Thoracic aorta (tissue), 2 donors: Measurements from ENCODE around the gene ZNF157. TPM values are rescaled to one million over a fixed set of nuclear protein-coding genes. Genes with fewer than 3 reads are reported as not detected.
"Not testable (repeated sequence)": the region's sequence is repeated elsewhere in the genome, so short reads cannot be mapped to it uniquely, and the experiment has no call there.

Source experiments
- ATAC-seq: fragments of 150-250 bp; one replicate; pipeline ENCODE4 v1.8.0; 2017; ENCODE audit warnings: low read depth; ENCODE audit not compliant: insufficient number of reproducible peaks, low FRiP score
- DNase-seq: peaks from one replicate; pipeline ENCODE4 v3.0.0-alpha.2; 2020; ENCODE audit warnings: low spot score
- H3K27ac ChIP-seq, 2 donors: fragments of 200-600 bp; sonication (generic); 1 replicate in 1 of 2; 2 replicates in 1 of 2; pipeline ENCODE4 v1.5.1; 2016; ENCODE audit warnings: mild to moderate bottlenecking in 2 of 2, moderate library complexity in 2 of 2
- H3K27me3 ChIP-seq: fragments of 200-600 bp; sonication (generic); replicated peaks from 2 replicates; pipeline ENCODE4 v1.6.0; 2016; ENCODE audit warnings: mild to moderate bottlenecking; ENCODE audit not compliant: insufficient read depth
- H3K36me3 ChIP-seq: fragments of 200-600 bp; sonication (generic); one replicate; pipeline ENCODE4 v1.5.1; 2016
- H3K4me1 ChIP-seq, 2 donors: fragments of 200-600 bp; sonication (generic); 1 replicate in 1 of 2; 2 replicates in 1 of 2; pipeline versions ENCODE4 v1.5.1 to v1.6.0; 2016; ENCODE audit warnings: low read depth in 2 of 2, mild to moderate bottlenecking in 1 of 2; ENCODE audit not compliant: control insufficient read depth in 1 of 2
- H3K4me3 ChIP-seq: fragments of 200-600 bp; sonication (generic); 2 replicates; pipeline ENCODE4 v1.5.1; 2016; ENCODE audit warnings: mild to moderate bottlenecking
- H3K9me3 ChIP-seq: fragments of 200-600 bp; sonication (generic); 2 replicates; pipeline ENCODE4 v1.5.1; 2016
- CTCF ChIP-seq: fragments of 200-600 bp; sonication (generic); IDR thresholded peaks from one replicate; pipeline ENCODE4 v1.5.1; 2019; ENCODE audit warnings: antibody characterized with exemption
- total RNA-seq, 2 donors: library from RNA; depleted of rRNA; stranded (reverse); fragments of >200 nt; gene quantifications; one replicate each; pipeline versions ENCODE4 v1.1.0 to v1.2.3, GENCODE V29; 2016

The ZNF157 gene
- not detected for total RNA-seq

GRCh38 chrX:47370278-47370677 is at the start of gene ZNF157:
ZNF157 (plus strand) TSS chrX:47370578; CDS start chrX:47370669, 91 bp downstream.
- TF ChIP-seq CTCF: no peak
- H3K36me3 ChIP-seq: no peaks in the 10 kb centered on the region
- no peak within 1 kb of the TSS for H3K27ac ChIP-seq
- no peak within 1 kb of the TSS for H3K4me3 ChIP-seq
- DNase-seq (no peak), ATAC-seq (no peak)
- H3K4me1 ChIP-seq: no peaks in the 10 kb centered on the region
- no peaks in the 10 kb centered on the region for H3K27me3 ChIP-seq
- H3K9me3 ChIP-seq: no peaks in the 10 kb centered on the region

GRCh38 chrX:47321386-47321785 is 49.0 kb upstream of the ZNF157 start:
- Histone ChIP-seq H3K27me3 (no peaks in the 10 kb centered on the region), H3K4me1 (no peaks in the 10 kb centered on the region), H3K36me3 (no peaks in the 10 kb centered on the region), H3K9me3 (no peaks in the 10 kb centered on the region), H3K4me3 (no peak overlapping the region), H3K27ac (no peak overlapping the region)
- TF ChIP-seq CTCF: no peak
- no peak for DNase-seq
- ATAC-seq: no peak

GRCh38 chrX:47321823-47322371 is 48.5 kb upstream of the ZNF157 start:
- TF ChIP-seq CTCF: no peak
- no peaks in the 10 kb centered on the region for H3K4me1 ChIP-seq
- no peaks in the 10 kb centered on the region for H3K9me3 ChIP-seq
- H3K4me3 ChIP-seq: no peak overlapping the region
- no peak for ATAC-seq
- H3K27ac ChIP-seq: no peak overlapping the region
- no peak for DNase-seq
- H3K36me3 ChIP-seq: no peaks in the 10 kb centered on the region
- H3K27me3 ChIP-seq: no peaks in the 10 kb centered on the region

GRCh38 chrX:47327902-47328301 is 42.5 kb upstream of the ZNF157 start:
- TF ChIP-seq CTCF: no peak
- no peaks in the 10 kb centered on the region for H3K27me3 ChIP-seq
- H3K4me3 ChIP-seq: no peak overlapping the region
- no peak for DNase-seq
- no peaks in the 10 kb centered on the region for H3K4me1 ChIP-seq
- H3K36me3 ChIP-seq: no peaks in the 10 kb centered on the region
- no peak overlapping the region for H3K27ac ChIP-seq
- no peak for ATAC-seq
- H3K9me3 ChIP-seq: no peaks in the 10 kb centered on the region

GRCh38 chrX:47332729-47333128 is 37.6 kb upstream of the ZNF157 start:
- H3K36me3 ChIP-seq, H3K4me1 ChIP-seq, H3K27me3 ChIP-seq, H3K4me3 ChIP-seq, DNase-seq, H3K9me3 ChIP-seq, ATAC-seq, H3K27ac ChIP-seq: not testable (repeated sequence)

GRCh38 chrX:47351706-47352105 is 18.7 kb upstream of the ZNF157 start:
- Histone ChIP-seq H3K4me1 (no peaks in the 10 kb centered on the region), H3K4me3 (no peak overlapping the region), H3K27me3 (no peaks in the 10 kb centered on the region), H3K9me3 (no peaks in the 10 kb centered on the region), H3K27ac (no peak overlapping the region), H3K36me3 (no peaks in the 10 kb centered on the region)
- no peak for TF ChIP-seq CTCF
- DNase-seq: no peak
- ATAC-seq: no peak
